ENCODE results near the gene SF3B2. TPM values are rescaled to one million over a fixed set of nuclear protein-coding genes. Genes with fewer than 3 reads are reported as not detected.

The SF3B2 gene
- total RNA-seq, 1 donor from 2014 or later: 181 TPM

GRCh38 chr11:66066751-66067150 lies 14.6 kb downstream of the SF3B2 start:
- DNase-seq (ENCODE audit: low read depth): no peak

GRCh38 chr11:66067640-66068039 lies 15.5 kb downstream of the SF3B2 start:
- H3K36me3 ChIP-seq (ENCODE audit: control insufficient read depth, insufficient read depth, low read length): peaks cover 7% of the 10 kb centered on the region
- TF ChIP-seq CTCF (IDR thresholded peaks at IDR 0.05; ENCODE audit: insufficient read depth, low read length, poor library complexity, severe bottlenecking): no peak

More at GRCh38 chr11:66066751-66067150, 14.6 kb downstream of the SF3B2 start:
- Histone ChIP-seq H3K27me3 (ENCODE audit: control insufficient read depth, insufficient read depth, low read length) (no peaks in the 10 kb centered on the region), H3K36me3 (ENCODE audit: control insufficient read depth, insufficient read depth, low read length) (peaks cover 6% of the 10 kb centered on the region), H3K4me3 (ENCODE audit: low read depth, low read length) (no peak overlapping the region)
- TF ChIP-seq CTCF (IDR thresholded peaks at IDR 0.05; ENCODE audit: insufficient read depth, low read length, poor library complexity, severe bottlenecking): no peak

GRCh38 chr11:66068154-66068821 lies 16.1 kb downstream of the SF3B2 start:
- no peak for DNase-seq (ENCODE audit: low read depth)
- Histone ChIP-seq H3K36me3 (ENCODE audit: control insufficient read depth, insufficient read depth, low read length) (peaks cover 7% of the 10 kb centered on the region), H3K4me3 (ENCODE audit: low read depth, low read length) (no peak overlapping the region), H3K27me3 (ENCODE audit: control insufficient read depth, insufficient read depth, low read length) (no peaks in the 10 kb centered on the region)
- peak; percentile 95 for TF ChIP-seq CTCF (IDR thresholded peaks at IDR 0.05; ENCODE audit: insufficient read depth, low read length, poor library complexity, severe bottlenecking)

More at GRCh38 chr11:66067640-66068039, 15.5 kb downstream of the SF3B2 start:
- Histone ChIP-seq H3K4me3 (ENCODE audit: low read depth, low read length) (no peak overlapping the region), H3K27me3 (ENCODE audit: control insufficient read depth, insufficient read depth, low read length) (no peaks in the 10 kb centered on the region)
- no peak for DNase-seq (ENCODE audit: low read depth)

GRCh38 chr11:66068923-66069714 lies 17.0 kb downstream of the SF3B2 start:
- Histone ChIP-seq H3K4me3 (ENCODE audit: low read depth, low read length) (peak overlapping the region; percentile 79), H3K36me3 (ENCODE audit: control insufficient read depth, insufficient read depth, low read length) (peaks cover 4% of the 10 kb centered on the region), H3K27me3 (ENCODE audit: control insufficient read depth, insufficient read depth, low read length) (no peaks in the 10 kb centered on the region)
- TF ChIP-seq CTCF (IDR thresholded peaks at IDR 0.05; ENCODE audit: insufficient read depth, low read length, poor library complexity, severe bottlenecking): peak; percentile 31
- no peak for DNase-seq (ENCODE audit: low read depth)

- DNase-seq (ENCODE audit: low read depth): no peak
- Histone ChIP-seq H3K27me3 (ENCODE audit: control insufficient read depth, insufficient read depth, low read length) (no peaks in the 10 kb centered on the region), H3K36me3 (ENCODE audit: control insufficient read depth, insufficient read depth, low read length) (peaks cover 4% of the 10 kb centered on the region), H3K4me3 (ENCODE audit: low read depth, low read length) (peak within 1 kb of the TSS; percentile 79)
- no peak for TF ChIP-seq CTCF (IDR thresholded peaks at IDR 0.05; ENCODE audit: insufficient read depth, low read length, poor library complexity, severe bottlenecking)
These were observed 17.8 kb downstream of the SF3B2 start, which contains the start of gene PACS1 for GRCh38 chr11:66069715-66070603. PACS1 (plus strand) TSS chr11:66070272; CDS start chr11:66070487, 215 bp downstream.

Measured in kidney epithelial cell (primary cell).